Karpas-422 (cell line): ENCODE measurements around the gene PRRC2B. TPM values are rescaled to one million over a fixed set of nuclear protein-coding genes. Genes with fewer than 3 reads are reported as not detected.

ENCODE experiments used
- DNase-seq: peaks from one replicate; pipeline ENCODE4 v3.0.0-alpha.2; 2015
- H2AFZ ChIP-seq: fragments of 200-600 bp; sonication (generic); 2 replicates; pipeline ENCODE4 v1.6.1; 2014; ENCODE audit warnings: antibody characterized with exemption, low read length, mixed read lengths
- H3K27ac ChIP-seq: fragments of 200-600 bp; sonication (generic); 2 replicates; pipeline ENCODE4 v1.5.1; 2014; ENCODE audit warnings: mild to moderate bottlenecking, low read length, moderate library complexity
- H3K27me3 ChIP-seq: fragments of 200-600 bp; sonication (generic); 2 replicates; pipeline ENCODE4 v1.6.1; 2014; ENCODE audit warnings: low read length, mixed read lengths
- H3K36me3 ChIP-seq: fragments of 200-600 bp; sonication (generic); 2 replicates; pipeline ENCODE4 v1.6.1; 2014; ENCODE audit warnings: low read length, mixed read lengths; ENCODE audit not compliant: insufficient read depth
- H3K4me1 ChIP-seq: fragments of 200-600 bp; sonication (generic); 2 replicates; pipeline ENCODE4 v1.6.1; 2014; ENCODE audit warnings: mild to moderate bottlenecking, low read length, mixed read lengths
- H3K4me2 ChIP-seq: fragments of 200-600 bp; sonication (generic); 2 replicates; pipeline ENCODE4 v1.6.1; 2014; ENCODE audit warnings: low read length, low read depth, mild to moderate bottlenecking; ENCODE audit not compliant: poor library complexity, severe bottlenecking
- H3K4me3 ChIP-seq: fragments of 200-600 bp; sonication (generic); 2 replicates; pipeline ENCODE4 v1.5.1; 2014; ENCODE audit warnings: mild to moderate bottlenecking, antibody characterized with exemption, low read length, mixed read lengths
- H3K79me2 ChIP-seq: fragments of 200-600 bp; sonication (generic); 2 replicates; pipeline ENCODE4 v1.6.1; 2014; ENCODE audit warnings: mild to moderate bottlenecking, low read length, mixed read lengths
- H3K9ac ChIP-seq: fragments of 200-600 bp; sonication (generic); 2 replicates; pipeline ENCODE4 v1.6.0; 2014; ENCODE audit warnings: low read length
- H3K9me2 ChIP-seq: fragments of 200-600 bp; sonication (generic), shearing (Covaris generic); replicated peaks from 2 replicates; pipeline ENCODE4 v1.6.0; 2014; ENCODE audit warnings: mild to moderate bottlenecking, low read length, moderate library complexity; ENCODE audit not compliant: insufficient read depth
- H3K9me3 ChIP-seq: fragments of 300-700, 200-600 bp; sonication (generic); 2 replicates; pipeline ENCODE4 v1.6.1; 2014; ENCODE audit warnings: low read length, mixed read lengths
- H4K20me1 ChIP-seq: fragments of 200-600 bp; sonication (generic); 2 replicates; pipeline ENCODE4 v1.6.1; 2014; ENCODE audit warnings: mild to moderate bottlenecking, antibody characterized with exemption, low read length, low read depth; ENCODE audit not compliant: insufficient read depth
- total RNA-seq: library from RNA; depleted of rRNA; stranded (reverse); fragments of >200 nt; shearing (Covaris generic); gene quantifications from 2 replicates; pipeline ENCODE4 v1.2.3, GENCODE V29; 2014; ENCODE audit warnings: low replicate concordance

The PRRC2B gene
- total RNA-seq, 1 experiment from 2014 or later: 83.8 TPM

- Histone ChIP-seq H4K20me1 (peaks cover 45% of the 10 kb centered on the region), H3K9me3 (no peaks in the 10 kb centered on the region), H3K4me1 (no peaks in the 10 kb centered on the region), H3K36me3 (peaks cover 70% of the 10 kb centered on the region), H3K79me2 (peaks cover 68% of the 10 kb centered on the region), H3K27ac (no peak overlapping the region), H3K4me2 (no peak overlapping the region), H2AFZ (no peak overlapping the region), H3K27me3 (no peaks in the 10 kb centered on the region), H3K9ac (no peak overlapping the region), H3K9me2 (no peaks in the 10 kb centered on the region), H3K4me3 (no peak overlapping the region)
- no peak for DNase-seq
Measured at GRCh38 chr9:131438190-131438589, 44.3 kb downstream of the PRRC2B start.

DNA sequence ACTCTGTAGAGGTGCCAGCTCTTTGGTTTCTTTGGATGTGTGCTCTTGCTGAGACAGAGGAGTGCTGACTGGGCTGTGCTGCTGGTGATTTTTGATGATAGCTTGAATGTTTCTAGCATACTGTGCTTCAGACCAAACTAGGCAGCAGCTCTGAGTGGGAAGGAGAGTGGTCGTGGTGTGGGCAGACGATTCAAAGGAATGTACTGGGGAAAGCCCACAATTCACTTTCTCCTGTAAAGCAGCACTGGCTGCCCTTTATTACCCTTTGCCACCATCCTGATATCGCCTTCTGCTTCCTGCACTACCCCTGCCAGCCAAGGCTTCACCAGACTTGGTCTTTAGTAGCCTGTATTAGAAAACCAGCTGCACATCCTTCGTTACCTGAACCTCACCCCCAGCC, 45.3 kb downstream of the PRRC2B start:
- H3K27me3 ChIP-seq: no peaks in the 10 kb centered on the region
- H2AFZ ChIP-seq: no peak overlapping the region
- no peaks in the 10 kb centered on the region for H3K9me3 ChIP-seq
- H3K4me1 ChIP-seq: no peaks in the 10 kb centered on the region
- H3K9ac ChIP-seq: no peak overlapping the region
- no peak for DNase-seq
- H3K4me2 ChIP-seq: no peak overlapping the region
- no peak overlapping the region for H3K27ac ChIP-seq
- peaks cover 37% of the 10 kb centered on the region for H4K20me1 ChIP-seq
- no peak overlapping the region for H3K4me3 ChIP-seq
- H3K9me2 ChIP-seq: no peaks in the 10 kb centered on the region
- H3K79me2 ChIP-seq: peaks cover 59% of the 10 kb centered on the region
- peaks cover 61% of the 10 kb centered on the region for H3K36me3 ChIP-seq

GRCh38 chr9:131441441-131441840, 47.6 kb downstream of the PRRC2B start:
- no peak for DNase-seq
- Histone ChIP-seq H4K20me1 (peaks cover 31% of the 10 kb centered on the region), H2AFZ (no peak overlapping the region), H3K27me3 (no peaks in the 10 kb centered on the region), H3K27ac (no peak overlapping the region), H3K4me1 (no peaks in the 10 kb centered on the region), H3K4me2 (no peak overlapping the region), H3K36me3 (peaks cover 63% of the 10 kb centered on the region), H3K9me3 (no peaks in the 10 kb centered on the region), H3K9ac (no peak overlapping the region), H3K4me3 (no peak overlapping the region), H3K79me2 (peaks cover 55% of the 10 kb centered on the region), H3K9me2 (no peaks in the 10 kb centered on the region)

DNA sequence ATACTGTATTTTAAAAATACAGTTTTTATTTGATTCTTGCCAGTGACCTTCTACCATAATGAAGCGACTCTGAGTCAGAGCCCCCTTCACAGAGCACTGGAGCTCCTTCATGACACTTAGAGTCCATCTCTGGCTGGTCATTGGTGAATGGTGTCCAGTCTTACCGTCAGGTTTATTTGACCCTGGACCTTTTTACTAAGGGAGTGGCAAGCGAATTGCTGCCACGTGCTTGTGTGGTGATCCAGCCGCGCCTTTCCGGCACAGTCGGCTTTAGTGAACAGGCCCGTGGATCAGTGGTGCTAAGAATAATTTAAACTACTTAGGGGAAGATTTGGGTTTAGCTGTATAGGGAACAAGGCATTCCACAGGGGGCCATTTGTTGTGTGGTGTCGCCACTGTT, 48.5 kb downstream of the PRRC2B start:
- no peak overlapping the region for H2AFZ ChIP-seq
- H3K27ac ChIP-seq: no peak overlapping the region
- H3K27me3 ChIP-seq: no peaks in the 10 kb centered on the region
- H3K9me2 ChIP-seq: no peaks in the 10 kb centered on the region
- no peak overlapping the region for H3K4me3 ChIP-seq
- H3K9me3 ChIP-seq: no peaks in the 10 kb centered on the region
- H3K4me1 ChIP-seq: no peaks in the 10 kb centered on the region
- DNase-seq: no peak
- no peak overlapping the region for H3K4me2 ChIP-seq
- no peak overlapping the region for H3K9ac ChIP-seq
- peaks cover 22% of the 10 kb centered on the region for H4K20me1 ChIP-seq
- H3K36me3 ChIP-seq: peaks cover 63% of the 10 kb centered on the region
- peaks cover 55% of the 10 kb centered on the region for H3K79me2 ChIP-seq

GRCh38 chr9:131443648-131444047, 49.8 kb downstream of the PRRC2B start:
- Histone ChIP-seq H3K9me2 (no peaks in the 10 kb centered on the region), H3K36me3 (peaks cover 60% of the 10 kb centered on the region), H3K9ac (no peak overlapping the region), H3K4me1 (no peaks in the 10 kb centered on the region), H3K27ac (no peak overlapping the region), H3K9me3 (no peaks in the 10 kb centered on the region), H3K79me2 (peaks cover 44% of the 10 kb centered on the region), H3K27me3 (no peaks in the 10 kb centered on the region), H3K4me2 (no peak overlapping the region), H2AFZ (no peak overlapping the region), H3K4me3 (no peak overlapping the region), H4K20me1 (peaks cover 10% of the 10 kb centered on the region; the same call in 1 of the 2 replicates)
- no peak for DNase-seq

GRCh38 chr9:131446276-131446675, 52.4 kb downstream of the PRRC2B start:
- H3K4me1 ChIP-seq: no peaks in the 10 kb centered on the region
- H3K4me3 ChIP-seq: no peak overlapping the region
- peaks cover 53% of the 10 kb centered on the region for H3K79me2 ChIP-seq
- H4K20me1 ChIP-seq: peaks cover 8% of the 10 kb centered on the region; the same call in 1 of the 2 replicates
- H3K27ac ChIP-seq: no peak overlapping the region
- DNase-seq: no peak
- H3K4me2 ChIP-seq: no peak overlapping the region
- peaks cover 67% of the 10 kb centered on the region for H3K36me3 ChIP-seq
- H3K9me2 ChIP-seq: no peaks in the 10 kb centered on the region
- no peaks in the 10 kb centered on the region for H3K27me3 ChIP-seq
- H3K9me3 ChIP-seq: no peaks in the 10 kb centered on the region
- H3K9ac ChIP-seq: no peak overlapping the region
- H2AFZ ChIP-seq: no peak overlapping the region

- no peaks in the 10 kb centered on the region for H3K4me1 ChIP-seq
- no peak for DNase-seq
Measured at GRCh38 chr9:131447148-131447547, 53.3 kb downstream of the PRRC2B start.

GRCh38 chr9:131447600-131447999, 53.7 kb downstream of the PRRC2B start:
- Histone ChIP-seq H2AFZ (no peak overlapping the region), H3K9me3 (no peaks in the 10 kb centered on the region), H3K27ac (no peak overlapping the region), H3K36me3 (peaks cover 64% of the 10 kb centered on the region), H3K27me3 (no peaks in the 10 kb centered on the region), H3K9me2 (no peaks in the 10 kb centered on the region), H3K9ac (no peak overlapping the region), H3K79me2 (peaks cover 53% of the 10 kb centered on the region), H3K4me3 (no peak overlapping the region), H4K20me1 (peaks cover 4% of the 10 kb centered on the region; the same call in 1 of the 2 replicates), H3K4me1 (no peaks in the 10 kb centered on the region), H3K4me2 (no peak overlapping the region)
- DNase-seq: no peak

More at GRCh38 chr9:131447148-131447547, 53.3 kb downstream of the PRRC2B start:
- Histone ChIP-seq H2AFZ (no peak overlapping the region), H3K27me3 (no peaks in the 10 kb centered on the region), H3K4me3 (no peak overlapping the region), H4K20me1 (0 out of 2 replicates have a peak, but pooled peaks cover 8% of the 10 kb centered on the region), H3K4me2 (no peak overlapping the region), H3K9me2 (no peaks in the 10 kb centered on the region), H3K27ac (no peak overlapping the region), H3K9me3 (no peaks in the 10 kb centered on the region), H3K9ac (no peak overlapping the region), H3K79me2 (peaks cover 53% of the 10 kb centered on the region), H3K36me3 (peaks cover 67% of the 10 kb centered on the region)

DNA sequence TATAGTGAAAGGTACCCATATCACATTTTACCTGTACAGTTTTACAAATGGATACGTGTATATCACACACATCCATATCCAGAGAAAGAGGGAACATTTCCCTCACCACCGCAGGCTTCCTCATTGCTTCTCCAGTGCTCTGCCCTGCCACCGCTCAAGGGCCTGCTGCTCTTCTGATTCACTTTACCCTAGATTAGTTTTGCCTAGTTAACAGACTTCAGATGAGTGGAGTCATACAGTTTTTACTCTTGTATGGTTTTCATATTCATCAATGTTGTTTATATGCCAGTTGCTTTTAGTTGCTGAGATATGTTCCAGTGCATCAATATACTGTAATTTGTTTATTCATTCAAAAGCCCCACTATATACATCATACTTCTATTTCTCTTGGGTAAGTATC, 54.9 kb downstream of the PRRC2B start:
- no peak for DNase-seq
- H3K36me3 ChIP-seq: peaks cover 71% of the 10 kb centered on the region
- H4K20me1 ChIP-seq: peaks cover 10% of the 10 kb centered on the region
- H3K4me3 ChIP-seq: no peak overlapping the region
- H3K4me1 ChIP-seq: no peaks in the 10 kb centered on the region
- H3K27ac ChIP-seq: no peak overlapping the region
- H3K4me2 ChIP-seq: no peak overlapping the region
- no peaks in the 10 kb centered on the region for H3K9me2 ChIP-seq
- H3K9me3 ChIP-seq: no peaks in the 10 kb centered on the region
- no peaks in the 10 kb centered on the region for H3K27me3 ChIP-seq
- no peak overlapping the region for H2AFZ ChIP-seq
- no peak overlapping the region for H3K9ac ChIP-seq
- H3K79me2 ChIP-seq: peaks cover 59% of the 10 kb centered on the region
